HG02642 (cell line): ENCODE measurements around the gene RTN4R.

Source experiments
- ATAC-seq: cut with Tn5 transposase; IDR thresholded peaks from one replicate; pipeline ENCODE4 v1.9.1; 2021; ENCODE audit warnings: mild to moderate bottlenecking; ENCODE audit not compliant: unreplicated experiment, poor library complexity

Gene RTN4R

DNA sequence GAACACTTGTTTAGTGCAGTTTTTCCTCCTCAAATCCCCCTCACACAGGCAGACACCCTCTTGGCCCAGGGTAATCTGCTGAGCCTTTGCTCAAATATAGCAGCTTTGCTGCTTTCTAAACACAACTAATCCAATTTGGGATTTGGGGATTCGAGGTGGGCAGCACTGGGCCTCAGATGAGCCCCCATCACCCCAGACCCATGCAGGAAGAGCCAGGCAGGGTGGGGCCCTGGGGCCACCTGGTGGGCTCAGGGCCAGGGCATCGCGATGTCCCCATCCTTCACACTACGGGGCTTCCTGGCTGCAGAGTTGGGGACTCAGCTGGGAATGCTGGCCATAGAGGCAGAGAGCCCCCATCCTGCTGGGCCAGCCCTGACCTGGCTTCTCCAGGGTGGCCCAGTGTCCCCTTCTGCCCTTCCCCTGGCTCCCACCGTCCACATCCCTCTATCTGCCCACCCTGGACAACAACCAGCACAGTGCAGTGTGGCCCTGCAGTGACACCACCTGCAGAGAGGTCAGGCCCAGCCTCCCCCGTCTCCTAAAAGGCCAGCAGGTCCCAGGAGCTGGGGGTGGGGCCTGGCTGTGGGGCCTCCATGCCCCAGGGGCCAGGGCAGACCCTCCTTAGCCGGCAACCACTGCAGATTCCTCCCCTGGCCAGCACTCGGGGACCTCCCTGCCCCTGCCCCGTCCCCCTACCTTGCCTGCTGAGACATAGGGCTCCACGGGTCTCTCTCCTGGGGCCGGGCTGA is 60.7 kb downstream of the RTN4R start:
- ATAC-seq: no peak

- no peak for ATAC-seq
Observed at GRCh38 chr22:20206709-20207215, 61.4 kb downstream of the RTN4R start.

- peak; percentile 54 for ATAC-seq
Observed at GRCh38 chr22:20205964-20206708, 62.0 kb downstream of the RTN4R start.

DNA sequence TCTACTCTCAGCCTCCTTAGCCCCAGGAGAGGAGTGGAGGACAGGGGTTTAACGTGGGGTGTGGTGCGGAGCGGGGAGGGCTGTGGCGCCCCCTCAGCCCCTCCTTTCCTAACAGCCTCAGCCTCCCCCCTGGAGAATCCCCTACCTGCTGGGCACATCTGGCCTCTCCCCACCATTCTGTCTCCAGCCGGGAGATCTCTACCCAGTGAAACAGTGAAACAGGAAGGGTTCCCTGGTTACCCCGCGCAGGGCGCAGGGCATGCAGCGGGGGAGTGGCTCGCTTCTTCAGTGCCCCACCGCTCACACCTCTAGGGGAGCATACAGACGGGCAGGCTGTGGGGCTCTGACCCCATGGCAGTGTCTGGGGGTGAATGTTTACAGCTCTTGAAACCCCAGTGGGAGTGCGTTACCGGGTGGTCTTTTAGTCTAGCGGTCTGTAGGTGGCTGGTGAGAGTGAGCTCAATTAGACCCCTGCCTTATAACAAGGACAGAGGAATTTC is 62.6 kb downstream of the RTN4R start:
- ATAC-seq: no peak

DNA sequence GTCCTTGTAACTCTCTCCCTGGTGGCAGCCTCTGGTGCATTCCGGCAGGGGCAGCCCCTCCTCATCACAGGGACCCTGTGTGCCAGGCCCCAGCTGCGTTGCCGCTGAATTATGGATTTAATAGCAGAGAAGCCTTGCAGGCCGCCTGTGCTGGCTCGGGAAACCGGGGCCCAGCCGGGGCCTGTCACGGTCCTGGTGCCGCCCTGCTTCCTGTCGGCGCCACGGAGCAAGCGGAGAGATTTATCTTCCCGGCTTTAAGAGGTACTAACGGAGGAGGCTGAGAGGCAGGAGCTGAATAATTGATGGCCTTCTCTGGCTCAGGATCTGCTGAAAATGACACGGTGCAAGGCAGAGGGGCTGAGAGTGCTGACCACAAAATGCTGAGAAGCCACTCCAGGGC is 63.3 kb downstream of the RTN4R start:
- ATAC-seq: no peak

DNA sequence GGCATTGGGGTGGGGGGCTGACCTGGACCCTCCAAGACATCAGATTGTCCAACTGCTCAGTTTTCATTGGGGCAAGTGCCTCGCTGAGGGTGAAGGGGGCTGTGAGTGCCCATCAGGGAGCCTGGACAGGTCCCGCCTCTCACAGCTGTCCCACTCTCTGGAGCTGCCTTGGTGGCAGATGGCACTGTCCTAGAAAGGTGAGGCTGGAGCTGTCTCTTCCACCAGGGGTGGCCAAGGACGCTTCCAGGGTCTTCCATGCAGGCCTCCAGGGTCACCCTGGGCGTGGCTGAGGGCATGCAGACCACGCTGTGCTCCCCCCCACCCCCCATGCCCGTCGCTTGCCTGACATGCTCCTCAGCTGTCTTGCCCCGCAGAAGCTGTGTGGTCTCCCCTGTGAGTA is 63.8 kb downstream of the RTN4R start:
- ATAC-seq: no peak

GRCh38 chr22:20203552-20204201 is 64.4 kb downstream of the RTN4R start:
- ATAC-seq: no peak

DNA sequence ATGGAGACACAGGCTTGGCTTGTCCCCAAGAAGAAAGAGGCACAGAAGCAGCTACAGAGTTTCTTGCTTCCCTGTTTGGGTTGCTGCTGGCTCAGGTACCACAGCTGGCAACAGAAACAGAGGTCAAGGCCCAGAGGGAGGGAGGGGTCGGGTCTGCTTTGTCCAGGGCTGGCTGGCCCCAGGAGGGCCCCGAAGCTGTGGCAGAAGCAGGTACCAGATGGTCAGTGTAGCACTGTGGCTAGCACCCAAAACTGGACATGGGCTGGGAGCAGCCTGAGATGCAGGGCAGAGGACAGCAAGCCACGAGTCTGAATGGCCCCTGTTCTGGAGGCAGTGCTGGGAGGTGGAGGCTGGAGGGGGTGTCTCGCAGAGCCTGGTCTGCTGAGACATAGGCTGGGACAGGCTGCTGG is 65.0 kb downstream of the RTN4R start:
- no peak for ATAC-seq

DNA sequence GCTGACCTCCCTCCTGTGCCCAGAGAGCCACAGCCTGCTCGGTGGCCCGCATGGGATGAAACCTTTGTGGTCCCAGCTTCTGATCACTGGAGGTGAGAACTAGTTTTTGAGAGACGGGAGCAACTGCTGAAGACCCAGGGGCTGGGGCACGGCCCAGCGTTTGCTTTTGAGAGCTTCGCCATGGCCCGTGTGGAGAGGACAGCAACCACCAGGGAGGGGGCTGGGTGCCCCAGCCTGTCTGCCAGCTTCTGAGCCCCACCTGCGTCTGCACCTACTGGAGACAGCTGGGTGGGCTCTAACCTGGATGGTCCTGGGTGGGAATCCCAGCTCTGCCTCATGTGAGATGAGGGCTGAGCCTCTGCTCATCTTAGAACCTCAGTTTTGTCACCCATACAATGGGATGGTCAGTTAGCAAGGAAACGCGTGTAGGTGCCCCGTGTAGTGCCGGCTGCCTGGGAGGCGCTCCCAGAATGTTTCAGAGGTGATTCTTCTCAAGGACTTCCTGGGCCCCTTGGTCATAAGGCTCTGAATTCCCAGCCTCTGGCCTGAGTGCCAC is 66.2 kb downstream of the RTN4R start:
- no peak for ATAC-seq

GRCh38 chr22:20199906-20200305 is 68.2 kb downstream of the RTN4R start:
- ATAC-seq: no peak

GRCh38 chr22:20199413-20199842 is 68.7 kb downstream of the RTN4R start:
- ATAC-seq: no peak

- ATAC-seq: no peak
Observed at GRCh38 chr22:20198557-20199319, 69.4 kb downstream of the RTN4R start.

DNA sequence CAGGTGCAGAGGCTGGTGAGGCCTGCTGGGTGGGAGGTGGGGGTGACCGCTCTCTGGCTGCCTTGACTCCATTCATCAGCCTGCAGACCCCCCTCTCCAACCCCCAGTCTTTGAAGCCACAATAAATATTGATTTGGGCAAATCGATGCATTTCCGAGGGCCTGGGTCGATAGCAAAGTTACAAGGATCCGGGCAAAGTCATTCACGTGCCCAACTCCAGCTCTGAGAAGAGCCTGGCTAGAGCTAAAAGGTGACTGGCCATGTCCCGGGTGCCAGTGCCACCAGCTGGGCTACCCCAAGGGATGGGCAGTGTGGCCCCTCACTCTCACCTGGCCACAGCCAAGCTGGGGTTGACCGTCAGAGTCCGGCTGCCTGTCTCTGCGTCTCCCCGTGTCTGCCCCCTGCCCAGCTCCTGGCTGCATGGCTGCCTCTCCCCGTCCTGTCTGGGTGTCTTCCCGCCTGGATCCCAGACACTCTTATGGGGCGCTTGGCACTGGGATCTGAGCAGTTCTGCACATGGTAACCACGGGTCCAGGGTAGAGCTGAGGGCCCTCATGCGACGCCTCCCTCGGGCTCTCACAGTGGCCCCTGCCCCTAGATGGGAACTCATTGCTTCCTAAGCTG is 70.6 kb downstream of the RTN4R start:
- ATAC-seq: no peak

- ATAC-seq: no peak
Observed at GRCh38 chr22:20196094-20196842, 71.8 kb downstream of the RTN4R start.

GRCh38 chr22:20194681-20195593 is 73.2 kb downstream of the RTN4R start:
- no peak for ATAC-seq

DNA sequence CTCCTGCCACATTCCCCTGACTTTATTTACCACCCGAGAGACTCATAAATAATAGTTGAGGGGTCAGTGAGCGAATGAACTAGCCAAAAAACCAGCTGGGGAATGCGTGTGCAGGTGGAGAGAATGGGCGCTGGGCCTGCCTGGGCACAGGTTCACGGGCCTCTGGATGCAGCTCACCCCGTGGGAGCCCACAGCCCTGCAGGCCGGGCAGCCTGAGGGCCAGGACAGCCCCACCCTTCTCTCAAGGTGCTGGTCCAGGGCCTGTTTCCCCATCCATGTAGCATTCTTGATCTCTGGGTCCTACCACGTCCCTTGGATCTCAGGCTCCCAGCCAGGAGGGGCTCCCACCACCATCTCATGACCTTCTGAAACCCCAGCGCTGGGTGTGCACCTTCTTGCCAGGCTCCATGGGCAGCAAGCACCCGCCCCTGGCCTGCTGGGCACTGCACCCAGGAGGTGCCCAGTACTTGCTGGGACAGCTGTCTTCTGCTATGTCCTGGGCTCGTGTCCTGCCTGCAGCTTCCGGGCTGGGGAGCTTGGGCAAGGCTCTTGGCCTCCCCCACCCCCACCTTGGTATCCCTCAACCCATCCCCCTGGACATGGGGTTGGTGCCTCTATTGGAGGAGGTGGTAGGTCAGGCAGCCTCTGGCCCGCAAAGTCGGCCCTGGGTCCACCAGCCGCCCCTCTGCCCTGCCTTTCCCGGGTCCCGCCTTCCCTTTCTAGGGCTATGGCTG is 74.2 kb downstream of the RTN4R start:
- no peak for ATAC-seq
